ENCODE data around the gene CACNA1D. TPM values are rescaled to one million over a fixed set of nuclear protein-coding genes. Genes with fewer than 3 reads are reported as not detected.

Gene CACNA1D
- total RNA-seq, 2 experiments from 2014 or later: not detected

GRCh38 chr3:53500165-53500777 is 5.9 kb downstream of the CACNA1D start:
- no peak for TF ChIP-seq CTCF (IDR thresholded peaks at IDR 0.05)
- CTCF ChIA-PET: no interaction called here
- no peak overlapping the region for H3K27ac Mint-ChIP-seq
- intact Hi-C loops (cut with micrococcal nuclease): no loop called here
- no peak overlapping the region for H3K4me3 Mint-ChIP-seq
- no peaks in the 10 kb centered on the region for H3K9me3 Mint-ChIP-seq
- H3K27me3 Mint-ChIP-seq: peaks cover 43% of the 10 kb centered on the region
- DNase-seq (no peak), ATAC-seq (no peak)
- POLR2A ChIA-PET: no interaction called here
- peaks cover 5% of the 10 kb centered on the region for H3K4me1 Mint-ChIP-seq (ENCODE audit: low read depth)
- no peaks in the 10 kb centered on the region for H3K36me3 Mint-ChIP-seq (ENCODE audit: low read depth)

- POLR2A ChIA-PET: no interaction called here
- intact Hi-C loops (cut with micrococcal nuclease): no loop called here
- no peak overlapping the region for H3K27ac Mint-ChIP-seq
- ATAC-seq (no peak), DNase-seq (no peak)
- H3K9me3 Mint-ChIP-seq: no peaks in the 10 kb centered on the region
- H3K4me3 Mint-ChIP-seq: no peak overlapping the region
- peaks cover under 1% of the 10 kb centered on the region for H3K4me1 Mint-ChIP-seq (ENCODE audit: low read depth)
- H3K36me3 Mint-ChIP-seq (ENCODE audit: low read depth): no peaks in the 10 kb centered on the region
- TF ChIP-seq CTCF (IDR thresholded peaks at IDR 0.05): no peak
- CTCF ChIA-PET: no interaction called here
- H3K27me3 Mint-ChIP-seq: peaks cover 41% of the 10 kb centered on the region
Measured at GRCh38 chr3:53501178-53501577, 6.8 kb downstream of the CACNA1D start.

- ChIA-PET POLR2A (no interaction called here), CTCF (interaction anchor here (1.6 kb wide), 1 partner anchor 11 kb away, joined by 5 read pairs; no protein-coding TSS in a partner anchor)
- intact Hi-C loops (cut with micrococcal nuclease): no loop called here
- H3K4me1 Mint-ChIP-seq (ENCODE audit: low read depth): no peaks in the 10 kb centered on the region
- H3K27ac Mint-ChIP-seq: no peak overlapping the region
- H3K9me3 Mint-ChIP-seq: no peaks in the 10 kb centered on the region
- DNase-seq (no peak), ATAC-seq (no peak)
- no peaks in the 10 kb centered on the region for H3K36me3 Mint-ChIP-seq (ENCODE audit: low read depth)
- H3K4me3 Mint-ChIP-seq: no peak overlapping the region
- no peak for TF ChIP-seq CTCF (IDR thresholded peaks at IDR 0.05)
- peaks cover 26% of the 10 kb centered on the region for H3K27me3 Mint-ChIP-seq
Measured at GRCh38 chr3:53502737-53503136, 8.3 kb downstream of the CACNA1D start.

GRCh38 chr3:53503195-53503594 is 8.8 kb downstream of the CACNA1D start:
- Mint-ChIP-seq H3K9me3 (no peaks in the 10 kb centered on the region), H3K4me3 (no peak overlapping the region), H3K4me1 (ENCODE audit: low read depth) (no peaks in the 10 kb centered on the region), H3K27ac (no peak overlapping the region), H3K36me3 (ENCODE audit: low read depth) (no peaks in the 10 kb centered on the region), H3K27me3 (peaks cover 25% of the 10 kb centered on the region)
- CTCF ChIA-PET: interaction anchor here (0.9 to 1.8 kb wide), 3 partner anchors 10 to 16 kb away, joined by 3 to 5 read pairs (median 4); no protein-coding TSS in a partner anchor
- POLR2A ChIA-PET: no interaction called here
- DNase-seq (no peak), ATAC-seq (no peak)
- intact Hi-C loops (cut with micrococcal nuclease): no loop called here
- no peak for TF ChIP-seq CTCF (IDR thresholded peaks at IDR 0.05)

- peaks cover 29% of the 10 kb centered on the region for H3K27me3 Mint-ChIP-seq
- H3K36me3 Mint-ChIP-seq (ENCODE audit: low read depth): no peaks in the 10 kb centered on the region
- H3K4me1 Mint-ChIP-seq (ENCODE audit: low read depth): no peaks in the 10 kb centered on the region
- DNase-seq: no peak
- no peak for ATAC-seq
- no peak overlapping the region for H3K27ac Mint-ChIP-seq
- no peak overlapping the region for H3K4me3 Mint-ChIP-seq
- intact Hi-C loops (cut with micrococcal nuclease): no loop called here
- no peak for TF ChIP-seq CTCF (IDR thresholded peaks at IDR 0.05)
- CTCF ChIA-PET: no interaction called here
- no peaks in the 10 kb centered on the region for H3K9me3 Mint-ChIP-seq
- POLR2A ChIA-PET: no interaction called here
Measured at GRCh38 chr3:53506110-53506762, 11.8 kb downstream of the CACNA1D start.

Data from activated CD8-positive, alpha-beta T cell treated with anti-CD3 and anti-CD28 coated beads for 36 hours (primary cell).